ENCODE results near the gene ATP1A4. TPM values are rescaled to one million over a fixed set of nuclear protein-coding genes. Genes with fewer than 3 reads are reported as not detected.
A peak's percentile ranks its signal among the peaks of the same experiment; 100 is the strongest.

The ATP1A4 gene
- total and polyA plus RNA-seq, 8 donors = 0.05 to 0.37 TPM; not detected in 6

- H3K27me3 ChIP-seq = peaks cover 0 to 19% (median 0%) of the 10 kb centered on the region in 3 donors
- WGBS, 5 donors = 73 to 89% (median 85%) methylated on average over 12 of the region's 12 CpGs
- intact Hi-C loops (cut with DNase I; ENCODE audit: low total_unique reads) = no loop called here
- H3K4me1 ChIP-seq = no peaks in the 10 kb centered on the region
- DNase-seq = no peak
- H3K4me3 ChIP-seq = no peak overlapping the region
- H3K27ac ChIP-seq = no peak overlapping the region
- no peaks in the 10 kb centered on the region for H3K36me3 ChIP-seq
- no peaks in the 10 kb centered on the region for H3K9me3 ChIP-seq
- TF ChIP-seq POLR2A (IDR thresholded peaks at IDR 0.05) = no peak
- no peak for TF ChIP-seq CTCF (IDR thresholded peaks at IDR 0.05)
- TF ChIP-seq POLR2AphosphoS5 (IDR thresholded peaks at IDR 0.05) = no peak
- no peak for TF ChIP-seq EP300 (IDR thresholded peaks at IDR 0.05)
Measured at GRCh38 chr1:160166166-160166868, 14.9 kb downstream of the ATP1A4 start.

GRCh38 chr1:160167056-160167455 lies 15.7 kb downstream of the ATP1A4 start:
- H3K36me3 ChIP-seq = no peaks in the 10 kb centered on the region
- TF ChIP-seq EP300 (IDR thresholded peaks at IDR 0.05) = no peak
- no peak for TF ChIP-seq POLR2AphosphoS5 (IDR thresholded peaks at IDR 0.05)
- TF ChIP-seq CTCF (IDR thresholded peaks at IDR 0.05) = no peak
- no peak for TF ChIP-seq POLR2A (IDR thresholded peaks at IDR 0.05)
- DNase-seq = no peak
- 74 to 86% (median 83%) methylated on average over 4 of the region's 4 CpGs for WGBS, 5 donors
- peaks cover 0 to 19% (median 0%) of the 10 kb centered on the region in 3 donors for H3K27me3 ChIP-seq
- H3K27ac ChIP-seq = no peak overlapping the region
- H3K4me1 ChIP-seq = no peaks in the 10 kb centered on the region
- H3K4me3 ChIP-seq = no peak overlapping the region
- H3K9me3 ChIP-seq = no peaks in the 10 kb centered on the region
- intact Hi-C loops (cut with DNase I; ENCODE audit: low total_unique reads) = no loop called here

- 86 to 94% (median 88%) methylated on average over 6 of the region's 6 CpGs for WGBS, 5 donors
- H3K36me3 ChIP-seq = no peaks in the 10 kb centered on the region
- TF ChIP-seq POLR2AphosphoS5 (IDR thresholded peaks at IDR 0.05) (no peak), CTCF (IDR thresholded peaks at IDR 0.05) (no peak), POLR2A (IDR thresholded peaks at IDR 0.05) (no peak)
- no peak overlapping the region for H3K4me3 ChIP-seq
- intact Hi-C loops (cut with DNase I; ENCODE audit: low total_unique reads) = no loop called here
- DNase-seq = no peak
- no peaks in the 10 kb centered on the region for H3K4me1 ChIP-seq
- no peaks in the 10 kb centered on the region for H3K9me3 ChIP-seq
- H3K27me3 ChIP-seq = peaks cover 0 to 19% (median 0%) of the 10 kb centered on the region in 3 donors
- H3K27ac ChIP-seq = no peak overlapping the region
Measured at GRCh38 chr1:160167580-160167979, 16.2 kb downstream of the ATP1A4 start.

- TF ChIP-seq POLR2AphosphoS5 (IDR thresholded peaks at IDR 0.05) = no peak
- TF ChIP-seq POLR2A (IDR thresholded peaks at IDR 0.05) = no peak
- no peak for TF ChIP-seq CTCF (IDR thresholded peaks at IDR 0.05)
- TF ChIP-seq EP300 (IDR thresholded peaks at IDR 0.05) = no peak
- peaks cover 0 to 19% (median 0%) of the 10 kb centered on the region in 3 donors for H3K27me3 ChIP-seq
- H3K4me3 ChIP-seq = no peak overlapping the region
- no peaks in the 10 kb centered on the region for H3K4me1 ChIP-seq
- H3K36me3 ChIP-seq = no peaks in the 10 kb centered on the region
- no peaks in the 10 kb centered on the region for H3K9me3 ChIP-seq
- WGBS, 5 donors = 64 to 77% (median 69%) methylated on average over 5 of the region's 5 CpGs
- peak in 1 of 2 donors; percentile 38 for DNase-seq
- no peak overlapping the region for H3K27ac ChIP-seq
- intact Hi-C loops (cut with DNase I; ENCODE audit: low total_unique reads) = no loop called here
Measured at GRCh38 chr1:160168016-160168415, 16.6 kb downstream of the ATP1A4 start.

Data from stomach (tissue), 9 donors.